ENCODE results near the gene RAX2.
"Not testable (repeated sequence)": the region's sequence is repeated elsewhere in the genome, so short reads cannot be mapped to it uniquely, and the experiment has no call there.

The RAX2 gene

GRCh38 chr19:3757705-3758104 is 14.3 kb downstream of the RAX2 start:
- not testable (repeated sequence) for DNase-seq

GRCh38 chr19:3753631-3754410 is 18.2 kb downstream of the RAX2 start:
- no peak for DNase-seq

- DNase-seq, result no peak
Measured at GRCh38 chr19:3752492-3752891, 19.5 kb downstream of the RAX2 start.

GRCh38 chr19:3751236-3751635 is 20.8 kb downstream of the RAX2 start:
- no peak for DNase-seq

- DNase-seq, result no peak
Measured at GRCh38 chr19:3750211-3750610, 21.8 kb downstream of the RAX2 start.

- DNase-seq, result no peak
Measured at GRCh38 chr19:3748965-3749364, 23.1 kb downstream of the RAX2 start.

GRCh38 chr19:3746371-3747056 is 25.5 kb downstream of the RAX2 start:
- DNase-seq, result no peak

GRCh38 chr19:3745363-3746045 is 26.5 kb downstream of the RAX2 start:
- DNase-seq, result no peak

GRCh38 chr19:3743486-3743885 is 28.5 kb downstream of the RAX2 start:
- DNase-seq, result no peak

GRCh38 chr19:3740431-3740830 is 31.6 kb downstream of the RAX2 start:
- DNase-seq, result no peak

GRCh38 chr19:3738477-3739220 is 33.4 kb downstream of the RAX2 start:
- DNase-seq, result no peak

GRCh38 chr19:3737487-3738205 is 34.4 kb downstream of the RAX2 start:
- DNase-seq, result no peak

- DNase-seq, result no peak
Measured at GRCh38 chr19:3736106-3736724, 35.8 kb downstream of the RAX2 start.

GRCh38 chr19:3734310-3734600 is 37.8 kb downstream of the RAX2 start:
- DNase-seq, result no peak

GRCh38 chr19:3733549-3734309 is 38.3 kb downstream of the RAX2 start:
- DNase-seq, result no peak

- DNase-seq, result no peak
Measured at GRCh38 chr19:3732108-3732507, 39.9 kb downstream of the RAX2 start.

GRCh38 chr19:3730457-3730958 is 41.5 kb downstream of the RAX2 start:
- DNase-seq, result no peak

- no peak for DNase-seq
Measured at GRCh38 chr19:3725640-3726310, 46.3 kb downstream of the RAX2 start.

- DNase-seq, result no peak
Measured at GRCh38 chr19:3725121-3725520, 46.9 kb downstream of the RAX2 start.

GRCh38 chr19:3723883-3724282 is 48.1 kb downstream of the RAX2 start:
- no peak for DNase-seq

- DNase-seq, result no peak
Measured at GRCh38 chr19:3723110-3723488, 48.9 kb downstream of the RAX2 start.
